ENCODE results near the gene DMBT1. TPM values are rescaled to one million over a fixed set of nuclear protein-coding genes. Genes with fewer than 3 reads are reported as not detected.

DMBT1 gene
- total RNA-seq, 1 donor from 2014 or later, result not detected

DNA sequence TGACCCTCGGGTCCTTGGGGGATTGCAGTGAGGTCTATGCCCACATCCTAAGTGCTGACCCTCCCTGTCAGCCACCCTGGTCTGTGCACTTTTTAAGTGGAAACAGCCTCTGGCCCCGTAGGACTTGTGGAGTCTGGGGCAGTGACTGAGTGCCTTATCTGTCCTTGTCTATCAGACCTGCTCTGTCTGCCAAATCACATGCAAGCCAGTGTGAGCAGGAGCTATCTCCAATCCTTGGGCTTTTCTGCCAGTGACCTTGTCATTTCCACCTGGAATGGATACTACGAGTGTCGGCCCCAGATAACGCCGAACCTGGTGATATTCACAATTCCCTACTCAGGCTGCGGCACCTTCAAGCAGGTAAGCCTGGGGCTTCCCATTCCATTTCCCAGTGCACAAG, 76.4 kb downstream of the DMBT1 start:
- Histone ChIP-seq H3K4me3 (no peak overlapping the region), H2AFZ (replicated peaks) (no peak overlapping the region), H3K27ac (no peak overlapping the region), H3K4me1 (no peaks in the 10 kb centered on the region), H3K4me2 (no peak overlapping the region), H3K9ac (no peak overlapping the region), H3K27me3 (no peaks in the 10 kb centered on the region), H4K20me1 (ENCODE audit: low read depth) (no peaks in the 10 kb centered on the region), H3F3A (ENCODE audit: low read depth) (no peaks in the 10 kb centered on the region), H3K9me3 (ENCODE audit: low read depth) (no peaks in the 10 kb centered on the region), H3K79me2 (ENCODE audit: low read depth) (no peaks in the 10 kb centered on the region), H3K36me3 (no peaks in the 10 kb centered on the region)
- Mint-ChIP-seq H3K4me1 (no peaks in the 10 kb centered on the region), H3K27me3 (ENCODE audit: insufficient read depth, low read depth) (no peaks in the 10 kb centered on the region), H3K4me3 (no peak overlapping the region), H3K9me3 (no peaks in the 10 kb centered on the region), H3K36me3 (no peaks in the 10 kb centered on the region), H3K27ac (no peak overlapping the region)
- no peak for DNase-seq (ENCODE audit: low spot score)
- TF ChIP-seq, protein P1, sequence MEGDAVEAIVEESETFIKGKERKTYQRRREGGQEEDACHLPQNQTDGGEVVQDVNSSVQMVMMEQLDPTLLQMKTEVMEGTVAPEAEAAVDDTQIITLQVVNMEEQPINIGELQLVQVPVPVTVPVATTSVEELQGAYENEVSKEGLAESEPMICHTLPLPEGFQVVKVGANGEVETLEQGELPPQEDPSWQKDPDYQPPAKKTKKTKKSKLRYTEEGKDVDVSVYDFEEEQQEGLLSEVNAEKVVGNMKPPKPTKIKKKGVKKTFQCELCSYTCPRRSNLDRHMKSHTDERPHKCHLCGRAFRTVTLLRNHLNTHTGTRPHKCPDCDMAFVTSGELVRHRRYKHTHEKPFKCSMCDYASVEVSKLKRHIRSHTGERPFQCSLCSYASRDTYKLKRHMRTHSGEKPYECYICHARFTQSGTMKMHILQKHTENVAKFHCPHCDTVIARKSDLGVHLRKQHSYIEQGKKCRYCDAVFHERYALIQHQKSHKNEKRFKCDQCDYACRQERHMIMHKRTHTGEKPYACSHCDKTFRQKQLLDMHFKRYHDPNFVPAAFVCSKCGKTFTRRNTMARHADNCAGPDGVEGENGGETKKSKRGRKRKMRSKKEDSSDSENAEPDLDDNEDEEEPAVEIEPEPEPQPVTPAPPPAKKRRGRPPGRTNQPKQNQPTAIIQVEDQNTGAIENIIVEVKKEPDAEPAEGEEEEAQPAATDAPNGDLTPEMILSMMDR (IDR thresholded peaks at IDR 0.05), result no peak
- no peak for TF ChIP-seq EZH2phosphoT487 (IDR thresholded peaks at IDR 0.05)
- no peak for TF ChIP-seq EZH2 (IDR thresholded peaks at IDR 0.05)

DNA sequence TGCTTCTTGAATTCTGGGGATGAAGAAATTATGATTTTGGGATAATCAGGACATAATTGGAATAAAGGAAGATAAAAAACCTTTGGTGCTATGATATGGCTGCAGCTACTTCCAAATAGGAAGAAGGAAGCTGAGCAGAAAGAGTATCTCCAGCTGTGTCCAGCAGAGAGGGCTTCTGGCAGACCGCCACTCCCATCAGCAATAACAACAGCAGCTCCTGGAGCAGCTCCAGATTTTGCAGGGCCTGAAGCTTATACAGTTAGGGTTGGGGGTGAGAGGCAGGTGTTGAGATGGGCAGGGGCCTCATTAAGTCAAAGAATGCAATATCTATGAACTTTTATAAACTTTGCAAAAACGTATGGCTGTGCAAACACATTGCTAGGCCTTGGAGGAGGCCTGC, 76.8 kb downstream of the DMBT1 start:
- H3K9me3 Mint-ChIP-seq, result no peaks in the 10 kb centered on the region
- H3K27ac Mint-ChIP-seq, result no peak overlapping the region
- H3K27me3 Mint-ChIP-seq (ENCODE audit: insufficient read depth, low read depth), result no peaks in the 10 kb centered on the region
- TF ChIP-seq EZH2 (IDR thresholded peaks at IDR 0.05), result no peak
- TF ChIP-seq, protein P1 (IDR thresholded peaks at IDR 0.05), result no peak
- no peak for TF ChIP-seq EZH2phosphoT487 (IDR thresholded peaks at IDR 0.05)
- Histone ChIP-seq H4K20me1 (ENCODE audit: low read depth) (no peaks in the 10 kb centered on the region), H3K79me2 (ENCODE audit: low read depth) (no peaks in the 10 kb centered on the region), H3K9ac (no peak overlapping the region), H3K27ac (no peak overlapping the region), H3F3A (ENCODE audit: low read depth) (no peaks in the 10 kb centered on the region), H3K36me3 (no peaks in the 10 kb centered on the region), H3K4me3 (no peak overlapping the region), H3K4me1 (no peaks in the 10 kb centered on the region), H2AFZ (replicated peaks) (no peak overlapping the region), H3K9me3 (ENCODE audit: low read depth) (no peaks in the 10 kb centered on the region), H3K4me2 (no peak overlapping the region), H3K27me3 (no peaks in the 10 kb centered on the region)
- H3K36me3 Mint-ChIP-seq, result no peaks in the 10 kb centered on the region
- no peak for DNase-seq (ENCODE audit: low spot score)
- H3K4me1 Mint-ChIP-seq, result no peaks in the 10 kb centered on the region
- no peak overlapping the region for H3K4me3 Mint-ChIP-seq

DNA sequence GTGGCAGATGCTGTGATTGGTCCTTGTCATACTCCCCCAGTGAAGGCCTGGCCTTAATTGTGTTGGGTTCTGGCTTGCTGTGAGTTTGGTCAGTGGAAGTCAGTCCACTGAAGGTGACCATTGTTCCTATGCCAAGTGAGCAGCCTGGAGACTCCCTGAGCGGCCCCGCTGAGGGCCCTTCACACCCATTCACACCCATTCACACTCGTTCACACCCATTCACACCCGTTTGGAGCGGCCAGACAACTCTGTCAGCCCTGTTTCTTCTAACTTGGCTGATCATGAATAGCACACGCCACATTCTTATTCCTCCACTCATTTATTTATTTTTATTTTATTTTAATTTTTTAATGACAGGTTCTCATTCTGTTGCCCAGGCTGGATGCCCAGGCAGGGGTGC, 77.6 kb downstream of the DMBT1 start:
- Mint-ChIP-seq H3K27ac (no peak overlapping the region), H3K9me3 (no peaks in the 10 kb centered on the region)

More for the DNA sequence above, 77.6 kb downstream of the DMBT1 start:
- no peaks in the 10 kb centered on the region for H3K79me2 ChIP-seq (ENCODE audit: low read depth)
- Mint-ChIP-seq H3K4me3 (no peak overlapping the region), H3K36me3 (no peaks in the 10 kb centered on the region), H3K4me1 (no peaks in the 10 kb centered on the region), H3K27me3 (ENCODE audit: insufficient read depth, low read depth) (no peaks in the 10 kb centered on the region)
- no peaks in the 10 kb centered on the region for H3K9me3 ChIP-seq (ENCODE audit: low read depth)
- no peaks in the 10 kb centered on the region for H3F3A ChIP-seq (ENCODE audit: low read depth)
- no peaks in the 10 kb centered on the region for H3K4me1 ChIP-seq
- TF ChIP-seq EZH2 (IDR thresholded peaks at IDR 0.05), result no peak
- TF ChIP-seq EZH2phosphoT487 (IDR thresholded peaks at IDR 0.05), result no peak
- TF ChIP-seq, protein P1 (IDR thresholded peaks at IDR 0.05), result no peak
- no peak overlapping the region for H3K4me3 ChIP-seq
- DNase-seq (ENCODE audit: low spot score), result no peak
- no peak overlapping the region for H3K9ac ChIP-seq
- no peaks in the 10 kb centered on the region for H3K36me3 ChIP-seq
- H3K4me2 ChIP-seq, result no peak overlapping the region
- H2AFZ ChIP-seq (replicated peaks), result no peak overlapping the region
- no peak overlapping the region for H3K27ac ChIP-seq
- H4K20me1 ChIP-seq (ENCODE audit: low read depth), result no peaks in the 10 kb centered on the region
- no peaks in the 10 kb centered on the region for H3K27me3 ChIP-seq
